Gastroesophageal sphincter (tissue), 4 donors: ENCODE data around the gene PLXNA2. TPM values are rescaled to one million over a fixed set of nuclear protein-coding genes. Genes with fewer than 3 reads are reported as not detected.

Experiments
- ATAC-seq: fragments of 150-250 bp; one replicate; pipeline ENCODE4 v1.9.1; 2016; ENCODE audit warnings: mild to moderate bottlenecking, moderate library complexity
- H3K27ac ChIP-seq, 4 donors: fragments of 200-600 bp; sonication (generic) in 3 of 4; 1 replicate in 3 of 4; 2 replicates in 1 of 4; pipeline ENCODE4 v1.5.1; 2016 to 2019
- H3K27me3 ChIP-seq: fragments of 200-600 bp; sonication (generic); one replicate; pipeline ENCODE4 v1.5.1; 2019
- H3K36me3 ChIP-seq, 2 donors: fragments of 200-600 bp; sonication (generic); one replicate each; pipeline ENCODE4 v1.5.1; 2019; ENCODE audit warnings: control low read depth in 1 of 2
- H3K4me1 ChIP-seq, 3 donors: fragments of 200-600 bp; sonication (generic); 1 replicate in 2 of 3; 2 replicates in 1 of 3; pipeline ENCODE4 v1.5.1; 2016 to 2019; ENCODE audit warnings: control low read depth in 2 of 3
- H3K4me3 ChIP-seq, 2 donors: fragments of 200-600 bp; sonication (generic); one replicate each; pipeline ENCODE4 v1.5.1; 2019; ENCODE audit warnings: mild to moderate bottlenecking in 1 of 2, moderate library complexity in 1 of 2
- H3K9me3 ChIP-seq, 3 donors: fragments of 200-600 bp; sonication (generic); one replicate each; pipeline ENCODE4 v1.5.1; 2017 to 2019; ENCODE audit warnings: control low read depth in 2 of 3
- CTCF ChIP-seq, 4 experiments: fragments of 200-600 bp in 2 of 4; fragments of 450-650 bp in 2 of 4; sonication (generic) in 1 of 4; IDR thresholded peaks; one replicate each; pipeline ENCODE4 v1.5.1; 2017 to 2019; ENCODE audit warnings: antibody characterized with exemption in 4 of 4, mild to moderate bottlenecking in 2 of 4, moderate library complexity in 2 of 4
- EP300 ChIP-seq: sonication (generic); formaldehyde crosslinking; IDR thresholded peaks from one replicate; pipeline ENCODE4 v1.6.1; 2017; ENCODE audit warnings: antibody characterized with exemption, mild to moderate bottlenecking
- POLR2A ChIP-seq, 2 donors: fragments of 450-650 bp; IDR thresholded peaks; one replicate each; pipeline ENCODE4 v1.6.1; 2017; ENCODE audit warnings: antibody characterized with exemption in 2 of 2, mild to moderate bottlenecking in 2 of 2, moderate library complexity in 1 of 2
- POLR2AphosphoS5 ChIP-seq: sonication (generic); formaldehyde crosslinking; IDR thresholded peaks from one replicate; pipeline ENCODE4 v1.6.1; 2017; ENCODE audit warnings: antibody characterized with exemption
- WGBS, 2 donors: methylation state at CpG; one replicate each; pipeline ENCODE4 v1.1.5; 2018; ENCODE audit warnings: low coverage in 1 of 2; 5-methylcytosine and 5-hydroxymethylcytosine counted together
- total RNA-seq, 4 donors: library from RNA; depleted of rRNA; stranded (reverse); fragments of >200 nt; gene quantifications; one replicate each; pipeline ENCODE4 v1.1.0, GENCODE V29; 2016

PLXNA2 gene
- total RNA-seq, 4 donors from 2014 or later = 12.5 to 38.3 (median 32.0) TPM

GRCh38 chr1:208083016-208083714 lies 161.0 kb downstream of the PLXNA2 start:
- H3K4me1 ChIP-seq = peaks cover 0 to 25% (median 5%) of the 10 kb centered on the region in 3 donors
- H3K27ac ChIP-seq = no peak overlapping the region
- ATAC-seq = no peak
- H3K4me3 ChIP-seq = no peak overlapping the region
- WGBS, 2 donors = 69 to 87% methylated on average over 4 to 11 of the region's 16 CpGs
- H3K9me3 ChIP-seq = no peaks in the 10 kb centered on the region
- TF ChIP-seq POLR2A (IDR thresholded peaks at IDR 0.05) (no peak), POLR2AphosphoS5 (no peak), EP300 (no peak), CTCF (IDR thresholded peaks at IDR 0.05) (no peak)
- H3K27me3 ChIP-seq = no peaks in the 10 kb centered on the region
- H3K36me3 ChIP-seq = peaks cover 0 to 85% of the 10 kb centered on the region in 2 donors

DNA sequence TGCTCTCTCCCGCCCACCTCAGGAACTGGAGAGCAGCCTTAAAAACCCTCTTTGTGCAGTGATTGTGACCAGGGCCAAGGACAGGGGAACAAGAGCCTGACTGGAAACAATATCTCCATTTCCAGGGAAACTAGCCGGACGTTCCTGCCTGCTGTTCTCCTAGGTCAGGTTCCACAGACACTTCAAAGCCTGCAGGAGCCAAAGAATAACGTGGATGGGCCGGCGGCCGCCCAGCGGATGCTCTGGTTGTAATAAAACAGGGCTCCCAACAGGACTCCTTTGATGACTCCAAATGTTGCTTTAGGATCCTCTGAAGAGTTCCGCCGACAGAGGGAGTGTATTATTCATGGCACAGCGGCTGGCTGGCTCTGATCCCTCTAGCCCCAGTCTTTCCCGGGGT lies 162.2 kb downstream of the PLXNA2 start:
- Histone ChIP-seq H3K9me3 (no peaks in the 10 kb centered on the region), H3K36me3 (peaks cover 0 to 88% of the 10 kb centered on the region in 2 donors), H3K4me1 (peaks cover 0 to 19% (median 7%) of the 10 kb centered on the region in 3 donors), H3K27ac (no peak overlapping the region), H3K4me3 (no peak overlapping the region), H3K27me3 (no peaks in the 10 kb centered on the region)
- TF ChIP-seq EP300 (no peak), CTCF (IDR thresholded peaks at IDR 0.05) (peak in 1 of 4 experiments; percentile 17)
- ATAC-seq = no peak
- WGBS, 2 donors = 88% methylated on average over 8 of the region's 12 CpGs; no CpG with 5 or more reads in 1 of the 2 donors

DNA sequence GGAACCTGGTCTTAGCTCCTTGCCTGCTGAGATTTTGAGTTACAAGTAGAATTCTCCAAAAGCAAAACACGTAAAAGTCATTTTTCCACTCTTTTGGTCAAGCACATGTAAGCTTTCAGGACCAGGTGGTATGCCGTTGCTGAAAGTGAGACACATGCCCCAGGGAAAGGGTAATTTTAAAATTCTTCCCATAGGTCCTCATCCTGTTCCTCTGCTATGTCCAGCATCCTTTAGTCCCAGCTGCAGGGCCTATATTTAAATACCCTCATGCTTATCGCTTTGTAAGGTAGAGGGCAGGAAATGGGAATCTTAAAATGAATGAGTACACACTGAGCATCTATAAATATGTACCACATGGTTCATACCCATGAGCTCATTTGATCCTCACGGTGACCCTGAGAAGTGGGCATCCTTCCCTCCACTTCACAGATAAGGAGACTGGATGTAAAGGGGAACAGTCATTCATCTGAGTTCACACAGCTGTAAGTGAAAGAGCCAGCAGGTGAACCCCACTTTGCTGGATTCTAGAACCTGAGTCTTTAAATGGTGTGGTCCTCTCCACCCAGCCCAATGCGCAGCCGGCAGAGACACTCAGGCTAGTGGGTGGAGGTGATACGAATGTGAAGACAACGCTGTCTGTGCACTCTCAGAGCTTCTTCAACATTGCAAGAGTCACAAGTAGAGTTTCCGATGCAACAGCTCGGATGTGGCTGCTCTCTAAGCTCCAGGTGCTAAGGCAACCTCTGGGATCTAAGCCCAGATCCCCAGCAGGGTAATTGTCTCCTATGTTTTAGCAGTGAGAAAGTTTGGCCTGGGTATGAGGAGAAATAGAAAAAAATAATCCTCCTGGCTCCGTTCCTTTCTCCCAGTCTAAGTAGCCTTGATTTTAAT lies 163.5 kb downstream of the PLXNA2 start:
- no peaks in the 10 kb centered on the region for H3K9me3 ChIP-seq
- TF ChIP-seq CTCF (IDR thresholded peaks at IDR 0.05) (no peak), EP300 (no peak), POLR2AphosphoS5 (no peak), POLR2A (IDR thresholded peaks at IDR 0.05) (no peak)
- H3K36me3 ChIP-seq = peaks cover 0 to 99% of the 10 kb centered on the region in 2 donors
- H3K27ac ChIP-seq = no peak overlapping the region
- H3K4me1 ChIP-seq = peaks cover 0 to 5% (median 3%) of the 10 kb centered on the region in 3 donors
- H3K4me3 ChIP-seq = no peak overlapping the region
- ATAC-seq = no peak
- 79 to 87% methylated on average over 6 to 10 of the region's 11 CpGs for WGBS, 2 donors
- no peaks in the 10 kb centered on the region for H3K27me3 ChIP-seq

GRCh38 chr1:208079161-208079560 lies 165.0 kb downstream of the PLXNA2 start:
- no peak for ATAC-seq
- H3K27me3 ChIP-seq = no peaks in the 10 kb centered on the region
- 80% methylated on average over 1 of the region's 9 CpGs; no CpG with 5 or more reads in 1 of the 2 donors for WGBS, 2 donors
- H3K4me3 ChIP-seq = no peak overlapping the region
- H3K27ac ChIP-seq = no peak overlapping the region
- H3K4me1 ChIP-seq = peaks cover 0 to 3% (median 0%) of the 10 kb centered on the region in 3 donors
- TF ChIP-seq POLR2AphosphoS5 (no peak), CTCF (IDR thresholded peaks at IDR 0.05) (no peak), EP300 (no peak), POLR2A (IDR thresholded peaks at IDR 0.05) (no peak)
- H3K36me3 ChIP-seq = peaks cover 0 to 95% of the 10 kb centered on the region in 2 donors
- H3K9me3 ChIP-seq = no peaks in the 10 kb centered on the region
